HepG2 (cell line): ENCODE results near the gene RHBDD1. TPM values are rescaled to one million over a fixed set of nuclear protein-coding genes. Genes with fewer than 3 reads are reported as not detected.

Source experiments
- ATAC-seq: fragments of 200-7000 bp; cut with Tn5 transposase; 3 replicates; pipeline ENCODE4 v1.9.1; 2020; ENCODE audit warnings: mild to moderate bottlenecking, moderate library complexity
- BruUV-seq: library from RNA; stranded (reverse); fragments of 400-500 nt; replicated peaks from 2 replicates; lab custom pipeline; 2021; lab: Mats Ljungman, UMichigan
- CTCF ChIA-PET: fragments of 300-600 bp; formaldehyde crosslinking; extraction: SDS; loops from one replicate; lab custom pipeline; 2021; ENCODE audit warnings: low total read pairs, inconsistent platforms, low intra/inter-chr PET ratio; lab: Yijun Ruan, JAX
- POLR2A ChIA-PET: fragments of 350-600 bp; sonication (Branson Sonifier 250); formaldehyde crosslinking; loops from one replicate; lab custom pipeline; 2020; ENCODE audit warnings: antibody characterized with exemption, inconsistent platforms; lab: Yijun Ruan, JAX
- DNase-seq: peaks from one replicate; pipeline ENCODE4 v3.0.0-alpha.2; 2015; ENCODE audit warnings: low spot score
- FAIRE-seq: peaks from 3 replicates; lab custom pipeline; 2011; peaks lifted over from hg19 to GRCh38; lab: Jason Lieb, UNC
- H2AFZ ChIP-seq: one replicate; pipeline ENCODE4 v1.6.1; 2011; ENCODE audit warnings: low read length, inconsistent platforms
- H3K27ac ChIP-seq: fragments of 300-600 bp; 3 replicates; pipeline ENCODE4 v1.8.0; 2011; ENCODE audit warnings: mixed run types, mild to moderate bottlenecking, mixed read lengths, low read length, inconsistent platforms; ENCODE audit not compliant: insufficient read depth; ENCODE audit errors: extremely low read length
- H3K27me3 ChIP-seq, 2 experiments: fragments of 200-600 bp in 1 of 2; 2 replicates in 1 of 2; 3 replicates in 1 of 2; pipeline versions ENCODE4 v1.6.0 to v1.8.0; 2011; ENCODE audit warnings: low read length in 2 of 2, mild to moderate bottlenecking in 2 of 2, moderate library complexity in 2 of 2, inconsistent platforms in 1 of 2; ENCODE audit not compliant: insufficient read depth in 2 of 2, control insufficient read depth in 1 of 2
- H3K36me3 ChIP-seq, 2 experiments: fragments of 200-600 bp in 1 of 2; replicated peaks in 1 of 2; 2 replicates in 1 of 2; 3 replicates in 1 of 2; pipeline versions ENCODE4 v1.5.1 to v1.8.0; 2011; ENCODE audit warnings: low read length in 2 of 2, inconsistent platforms in 1 of 2; ENCODE audit not compliant: insufficient read depth in 2 of 2, control insufficient read depth in 1 of 2
- H3K4me1 ChIP-seq: 2 replicates; pipeline ENCODE4 v1.5.1; 2012; ENCODE audit warnings: low read length, inconsistent platforms; ENCODE audit not compliant: insufficient read depth
- H3K4me2 ChIP-seq: 2 replicates; pipeline ENCODE4 v1.6.0; 2011; ENCODE audit warnings: low read depth, low read length, inconsistent platforms
- H3K4me3 ChIP-seq, 3 experiments: fragments of 200-600 bp in 1 of 3; sonication (generic), shearing (Covaris generic) in 1 of 3; replicated peaks in 1 of 3; 2 replicates each; pipeline ENCODE4 v1.5.1; 2011 to 2016; ENCODE audit warnings: low read length in 3 of 3, inconsistent platforms in 2 of 3, low read depth in 2 of 3, mild to moderate bottlenecking in 2 of 3, control low read depth in 1 of 3, mixed read lengths in 1 of 3; ENCODE audit not compliant: insufficient read depth in 1 of 3
- H3K79me2 ChIP-seq: one replicate; pipeline ENCODE4 v1.6.1; 2011; ENCODE audit warnings: low read length, inconsistent platforms; ENCODE audit not compliant: insufficient read depth
- H3K9ac ChIP-seq: 2 replicates; pipeline ENCODE4 v1.6.0; 2011; ENCODE audit warnings: mild to moderate bottlenecking, low read depth, low read length, inconsistent platforms; ENCODE audit not compliant: insufficient read depth
- H3K9me3 ChIP-seq: 2 replicates; pipeline ENCODE4 v1.5.1; 2012; ENCODE audit warnings: mild to moderate bottlenecking, low read length
- H4K20me1 ChIP-seq: 2 replicates; pipeline ENCODE4 v1.6.0; 2011; ENCODE audit warnings: inconsistent platforms, mild to moderate bottlenecking, low read length, moderate library complexity; ENCODE audit not compliant: insufficient read depth
- AGO1 ChIP-seq: fragments of 200-400 bp; formaldehyde crosslinking; IDR thresholded peaks from 2 replicates; pipeline ENCODE4 v1.6.1; 2017; ENCODE audit warnings: mild to moderate bottlenecking, low read depth, low read length, moderate library complexity; ENCODE audit not compliant: poor library complexity, severe bottlenecking
- ESRRA ChIP-seq: sonication (generic); formaldehyde crosslinking; IDR thresholded peaks from 2 replicates; pipeline ENCODE4 v1.5.1; 2020; ENCODE audit warnings: mild to moderate bottlenecking, low read depth, missing genetic modification reagents
- KLF13 ChIP-seq: sonication (generic); formaldehyde crosslinking; IDR thresholded peaks from 2 replicates; pipeline ENCODE4 v1.4.0; 2020; ENCODE audit warnings: mild to moderate bottlenecking, missing genetic modification reagents
- MAFK ChIP-seq, 2 experiments: IDR thresholded peaks in 1 of 2; conservative IDR thresholded peaks in 1 of 2; 2 replicates each; pipeline ENCODE4 v1.6.1; 2011; ENCODE audit warnings: improper control_type of control experiment in 2 of 2, low read length in 2 of 2
- RFX5 ChIP-seq: IDR thresholded peaks from 2 replicates; pipeline ENCODE4 v1.6.1; 2011; ENCODE audit warnings: low read depth, low read length, improper control_type of control experiment
- SOX6 ChIP-seq, 2 experiments: fragments of 450-650 bp in 1 of 2; sonication (generic) in 1 of 2; formaldehyde crosslinking in 1 of 2; IDR thresholded peaks; 2 replicates each; pipeline versions ENCODE4 v1.4.0 to v1.6.1; 2017 to 2020; ENCODE audit warnings: antibody characterized with exemption in 1 of 2, mild to moderate bottlenecking in 1 of 2, missing genetic modification reagents in 1 of 2
- SRSF9 ChIP-seq: fragments of 200-400 bp; formaldehyde crosslinking; IDR thresholded peaks from 2 replicates; pipeline ENCODE4 v1.6.1; 2018; ENCODE audit warnings: borderline replicate concordance, mild to moderate bottlenecking, low read depth, low read length; ENCODE audit not compliant: insufficient read depth, poor library complexity, severe bottlenecking
- YY1 ChIP-seq: IDR thresholded peaks from 2 replicates; pipeline ENCODE4 v1.6.1; 2011; ENCODE audit warnings: low read length, low read depth, moderate library complexity, mild to moderate bottlenecking; ENCODE audit not compliant: insufficient read depth, insufficient replicate concordance
- ZFYVE20 ChIP-seq: sonication (generic); formaldehyde crosslinking; IDR thresholded peaks from 2 replicates; pipeline ENCODE4 v1.8.0; 2023; ENCODE audit warnings: low read depth, mild to moderate bottlenecking, moderate library complexity, missing genetic modification reagents, borderline replicate concordance
- ZNF33A ChIP-seq: sonication (generic); formaldehyde crosslinking; IDR thresholded peaks from 2 replicates; pipeline ENCODE4 v1.5.1; 2020; ENCODE audit warnings: missing genetic modification reagents, mild to moderate bottlenecking, moderate library complexity, borderline replicate concordance
- ZNF367 ChIP-seq: sonication (generic); formaldehyde crosslinking; IDR thresholded peaks from 2 replicates; pipeline ENCODE4 v1.4.0; 2020; ENCODE audit warnings: missing genetic modification reagents, borderline replicate concordance
- ZNF577 ChIP-seq: sonication (generic); formaldehyde crosslinking; IDR thresholded peaks from 2 replicates; pipeline ENCODE4 v1.4.0; 2020; ENCODE audit warnings: mild to moderate bottlenecking, low read depth, missing genetic modification reagents, borderline replicate concordance
- ZNF607 ChIP-seq: sonication (generic); formaldehyde crosslinking; IDR thresholded peaks from 2 replicates; pipeline ENCODE4 v1.5.1; 2020; ENCODE audit warnings: missing genetic modification reagents, mild to moderate bottlenecking, borderline replicate concordance
- WGBS: methylation state at CpG from one replicate; pipeline ENCODE4 v1.1.6; 2017; ENCODE audit warnings: low lambda C conversion rate; 5-methylcytosine and 5-hydroxymethylcytosine counted together
- in situ Hi-C: cut with HindIII; loops from 2 replicates; pipeline ENCODE4 v1.10.0; 2017; ENCODE audit warnings: low pct_unique_long_range_greater_than_20kb; ENCODE audit not compliant: extremely low pct_ligation_motif_present
- intact Hi-C: fragments of 100-400 bp; cut with micrococcal nuclease; formaldehyde crosslinking; loops from one replicate; pipeline ENCODE4 v1.10.0; 2022; ENCODE audit not compliant: unreplicated experiment
- polyA plus RNA-seq, 8 experiments: library from polyadenylated mRNA; depleted of rRNA in 3 of 8; stranded (reverse) in 7 of 8; unstranded in 1 of 8; fragments of >200 nt; fragmentation: Illumina TruSeq in 4 of 8; extraction: Trizol in 4 of 8; gene quantifications; 2 replicates each; pipeline versions ENCODE4 v1.2.1 to v1.2.3, GENCODE V29; 2011 to 2016; ENCODE audit warnings: low read depth in 4 of 8, missing spikeins in 1 of 8, mixed read lengths in 1 of 8; ENCODE audit not compliant: insufficient read depth in 1 of 8
- total RNA-seq, 5 experiments: library from RNA; depleted of rRNA; stranded (reverse); fragments of >200 nt; fragmentation: Illumina TruSeq; extraction: Trizol; gene quantifications; 2 replicates each; pipeline ENCODE4 v1.2.3, GENCODE V29; 2016; ENCODE audit warnings: low read depth in 1 of 5
- TF ChIP-seq, protein P1 (sequence below): sonication (generic); formaldehyde crosslinking; IDR thresholded peaks from 2 replicates; pipeline ENCODE4 v1.9.0; 2021; ENCODE audit warnings: missing genetic modification reagents, borderline replicate concordance
- TF ChIP-seq, protein P2 (sequence below): sonication (generic); formaldehyde crosslinking; IDR thresholded peaks from 2 replicates; pipeline ENCODE4 v1.5.0; 2020; ENCODE audit warnings: missing genetic modification reagents

RHBDD1 gene
- total and polyA plus RNA-seq, 2 of the 13 experiments (the other 11 are each of a cell fraction or from before 2014, with no cell fraction given) = 8.2 to 9.5 TPM

DNA sequence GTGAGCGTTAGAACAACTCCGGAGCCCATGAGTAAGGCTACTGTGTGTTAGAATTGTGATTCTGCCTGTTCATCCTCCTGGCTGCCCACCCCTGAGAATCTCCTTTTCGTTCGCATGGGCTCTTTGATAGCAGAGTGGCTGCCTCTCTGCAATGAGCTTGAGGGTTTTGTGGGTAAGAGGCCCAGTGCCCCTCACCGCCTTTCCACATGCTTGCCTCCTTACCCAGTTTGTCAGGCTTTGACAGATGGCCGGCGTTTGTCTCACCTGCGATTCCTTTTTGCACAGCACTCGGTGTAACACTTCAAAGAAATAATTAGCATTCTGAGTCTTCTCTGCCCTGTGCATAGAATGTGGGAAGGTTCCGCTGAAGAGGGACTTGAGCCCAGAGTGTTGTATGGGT lies 138.0 kb downstream of the RHBDD1 start (continued):
- no peak for TF ChIP-seq ZNF577 (CRISPR knock-in tag)
- TF ChIP-seq SRSF9 = no peak

DNA sequence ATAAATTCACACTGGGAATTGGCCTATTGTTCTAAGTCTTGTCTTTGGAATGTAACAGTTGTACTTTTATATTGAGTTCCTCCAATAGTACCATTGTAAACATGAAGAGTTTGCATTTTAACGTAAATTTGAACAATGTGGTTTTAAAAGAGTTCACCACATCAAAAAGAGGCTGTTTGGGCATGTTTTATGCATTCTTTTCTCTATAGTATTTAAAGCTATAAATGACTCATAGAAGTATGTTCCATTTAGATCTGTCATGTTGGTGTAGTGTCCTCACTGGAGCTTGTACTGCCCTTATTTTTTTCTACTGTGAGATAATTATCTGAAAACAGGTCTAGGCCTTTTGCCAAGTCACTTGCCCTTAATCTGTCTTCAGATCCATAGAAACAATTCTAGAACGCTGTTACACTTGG lies 141.9 kb downstream of the RHBDD1 start:
- DNase-seq (no peak), FAIRE-seq (no peak), ATAC-seq (no peak)
- no TSS peak for BruUV-seq
- TF ChIP-seq ZNF33A (CRISPR knock-in tag) (no peak), ZNF367 (CRISPR knock-in tag) (no peak), RFX5 (no peak), ESRRA (CRISPR knock-in tag) (no peak), SOX6 (IDR thresholded peaks at IDR 0.05) (no peak), SOX6 (CRISPR knock-in tag; IDR thresholded peaks at IDR 0.05) (no peak), YY1 (no peak), KLF13 (CRISPR knock-in tag) (no peak), ZNF607 (CRISPR knock-in tag) (no peak), ZFYVE20 (CRISPR knock-in tag) (no peak), AGO1 (no peak), MAFK (conservative IDR thresholded peaks at IDR 0.05 in 1 of 2, IDR thresholded peaks at IDR 0.05 in 1 of 2; ENCODE audit: low read length in 2 of 2) (no peak)
- TF ChIP-seq, protein P1, sequence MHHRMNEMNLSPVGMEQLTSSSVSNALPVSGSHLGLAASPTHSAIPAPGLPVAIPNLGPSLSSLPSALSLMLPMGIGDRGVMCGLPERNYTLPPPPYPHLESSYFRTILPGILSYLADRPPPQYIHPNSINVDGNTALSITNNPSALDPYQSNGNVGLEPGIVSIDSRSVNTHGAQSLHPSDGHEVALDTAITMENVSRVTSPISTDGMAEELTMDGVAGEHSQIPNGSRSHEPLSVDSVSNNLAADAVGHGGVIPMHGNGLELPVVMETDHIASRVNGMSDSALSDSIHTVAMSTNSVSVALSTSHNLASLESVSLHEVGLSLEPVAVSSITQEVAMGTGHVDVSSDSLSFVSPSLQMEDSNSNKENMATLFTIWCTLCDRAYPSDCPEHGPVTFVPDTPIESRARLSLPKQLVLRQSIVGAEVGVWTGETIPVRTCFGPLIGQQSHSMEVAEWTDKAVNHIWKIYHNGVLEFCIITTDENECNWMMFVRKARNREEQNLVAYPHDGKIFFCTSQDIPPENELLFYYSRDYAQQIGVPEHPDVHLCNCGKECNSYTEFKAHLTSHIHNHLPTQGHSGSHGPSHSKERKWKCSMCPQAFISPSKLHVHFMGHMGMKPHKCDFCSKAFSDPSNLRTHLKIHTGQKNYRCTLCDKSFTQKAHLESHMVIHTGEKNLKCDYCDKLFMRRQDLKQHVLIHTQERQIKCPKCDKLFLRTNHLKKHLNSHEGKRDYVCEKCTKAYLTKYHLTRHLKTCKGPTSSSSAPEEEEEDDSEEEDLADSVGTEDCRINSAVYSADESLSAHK (CRISPR knock-in tag) = no peak
- TF ChIP-seq, protein P2, sequence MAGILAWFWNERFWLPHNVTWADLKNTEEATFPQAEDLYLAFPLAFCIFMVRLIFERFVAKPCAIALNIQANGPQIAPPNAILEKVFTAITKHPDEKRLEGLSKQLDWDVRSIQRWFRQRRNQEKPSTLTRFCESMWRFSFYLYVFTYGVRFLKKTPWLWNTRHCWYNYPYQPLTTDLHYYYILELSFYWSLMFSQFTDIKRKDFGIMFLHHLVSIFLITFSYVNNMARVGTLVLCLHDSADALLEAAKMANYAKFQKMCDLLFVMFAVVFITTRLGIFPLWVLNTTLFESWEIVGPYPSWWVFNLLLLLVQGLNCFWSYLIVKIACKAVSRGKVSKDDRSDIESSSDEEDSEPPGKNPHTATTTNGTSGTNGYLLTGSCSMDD (CRISPR knock-in tag) = no peak
- intact Hi-C loops = no loop called here
- no peak overlapping the region for H2AFZ ChIP-seq
- no peaks in the 10 kb centered on the region for H3K79me2 ChIP-seq
- H3K36me3 ChIP-seq = no peaks in the 10 kb centered on the region
- H3K27ac ChIP-seq = no peak overlapping the region
- no peaks in the 10 kb centered on the region for H3K4me1 ChIP-seq
- no peaks in the 10 kb centered on the region for H3K9me3 ChIP-seq
- H4K20me1 ChIP-seq = no peaks in the 10 kb centered on the region
- 61% methylated on average over 2 of the region's 2 CpGs for WGBS
- ChIA-PET CTCF (no interaction called here), POLR2A (no interaction called here)
- H3K4me3 ChIP-seq = no peak overlapping the region
- H3K4me2 ChIP-seq = no peak overlapping the region
- H3K27me3 ChIP-seq = no peaks in the 10 kb centered on the region
- in situ Hi-C loops = no loop called here
- no peak overlapping the region for H3K9ac ChIP-seq
